Aorta (tissue), 5 donors: Measurements from ENCODE around the gene CCDC70. TPM values are rescaled to one million over a fixed set of nuclear protein-coding genes. Genes with fewer than 3 reads are reported as not detected.

Experiments
- ATAC-seq: fragments of 200-7000 bp; cut with Tn5 transposase; one replicate; pipeline ENCODE4 v1.9.1; 2022; ENCODE audit warnings: moderate library complexity; ENCODE audit not compliant: low FRiP score
- DNase-seq, 2 donors: peaks; one replicate each; pipeline ENCODE4 v3.0.0-alpha.2; 2020
- H3K27ac ChIP-seq, 2 donors: one replicate each; pipeline ENCODE4 v1.5.1; 2013; ENCODE audit warnings: low read length in 2 of 2, mild to moderate bottlenecking in 2 of 2, moderate library complexity in 2 of 2, control low read depth in 1 of 2, inconsistent platforms in 1 of 2, low read depth in 1 of 2
- H3K27me3 ChIP-seq, 2 donors: one replicate each; pipeline ENCODE4 v1.6.1; 2013; ENCODE audit warnings: control low read depth in 1 of 2, low read length in 1 of 2, mild to moderate bottlenecking in 1 of 2, moderate library complexity in 1 of 2; ENCODE audit not compliant: insufficient read depth in 2 of 2, control insufficient read depth in 1 of 2
- H3K36me3 ChIP-seq, 2 donors: one replicate each; pipeline ENCODE4 v1.6.1; 2013; ENCODE audit warnings: control low read depth in 1 of 2, low read length in 1 of 2, mild to moderate bottlenecking in 1 of 2; ENCODE audit not compliant: insufficient read depth in 2 of 2, control insufficient read depth in 1 of 2
- H3K4me1 ChIP-seq, 2 donors: one replicate each; pipeline ENCODE4 v1.6.1; 2013; ENCODE audit warnings: low read length in 2 of 2, control low read depth in 1 of 2, mild to moderate bottlenecking in 1 of 2, moderate library complexity in 1 of 2; ENCODE audit not compliant: insufficient read depth in 2 of 2, control insufficient read depth in 1 of 2
- H3K4me3 ChIP-seq, 2 donors: one replicate each; pipeline ENCODE4 v1.5.1; 2013; ENCODE audit warnings: low read length in 2 of 2, control low read depth in 1 of 2, mild to moderate bottlenecking in 1 of 2
- H3K9me3 ChIP-seq: one replicate; pipeline ENCODE4 v1.6.1; 2013; ENCODE audit warnings: mild to moderate bottlenecking, low read length; ENCODE audit not compliant: control insufficient read depth
- WGBS, 2 donors: extraction: QIAGEN DNeasy Blood & Tissue Kit; methylation state at CpG; one replicate each; pipeline ENCODE4 v1.1.7; 2013; 5-methylcytosine and 5-hydroxymethylcytosine counted together
- intact Hi-C, 2 donors: fragments of 100-400 bp; cut with DNase I; formaldehyde crosslinking; loops; one replicate each; pipeline versions ENCODE4 v1.14.2 to v1.15.0; 2022
- polyA plus RNA-seq, 2 donors: library from polyadenylated mRNA; stranded (reverse); fragments of 200-250 nt; gene quantifications; one replicate each; pipeline ENCODE4 v1.2.3, GENCODE V29; 2013
- total RNA-seq, 2 donors: library from RNA; stranded (reverse); fragmentation: NEBNext Ultra II Directional; extraction: Animal tissue kit (Norgen Biotek cat#: 25700); gene quantifications; one replicate each; pipeline ENCODE4 v1.2.1, GENCODE V29; 2021
- donor health status: healthy with polysubstance abuse.
- donor health status: Bipolar disorder and iron deficiency.
- donor health status: DM: no; HTN: no; CAD: no.
- donor health status: DM: no; HTN: no; CAD: no.
- donor health status: DM: yes; HTN: yes; CAD: no.

The CCDC70 gene
- total and polyA plus RNA-seq, 4 donors, result not detected

DNA sequence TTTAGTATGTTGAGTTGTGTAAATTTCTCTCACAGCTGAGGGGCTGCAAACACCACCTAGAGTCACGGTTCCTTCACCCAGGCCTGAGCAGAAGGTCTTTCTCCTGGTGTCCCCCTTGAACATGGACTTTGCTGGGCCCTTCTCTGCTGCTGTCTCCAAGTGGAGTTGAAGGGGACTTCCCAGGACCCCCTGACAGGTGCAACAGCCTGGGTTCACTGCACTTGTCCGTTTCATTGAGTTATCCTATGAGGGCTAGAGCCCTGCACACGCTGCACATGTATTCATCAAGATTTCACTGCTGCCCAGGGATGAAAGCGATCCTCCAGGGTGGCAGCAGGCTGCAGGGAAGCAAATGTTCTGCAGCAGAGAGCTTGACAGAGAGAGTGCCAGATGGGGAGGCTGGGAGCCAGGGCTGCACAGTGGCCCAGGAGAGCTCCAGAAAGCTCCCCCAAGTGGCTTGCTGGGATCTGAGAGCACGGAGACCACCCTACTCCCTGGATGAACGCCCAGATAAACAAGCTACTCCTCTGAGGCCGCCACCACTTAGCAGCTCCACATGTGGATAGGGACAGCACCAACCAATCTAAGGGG is 27.1 kb upstream of the CCDC70 start:
- DNase-seq (no peak), ATAC-seq (no peak)
- 59 to 61% methylated on average over 7 of the region's 7 CpGs for WGBS, 2 donors
- intact Hi-C loops, result no loop called here
- no peaks in the 10 kb centered on the region for H3K27me3 ChIP-seq
- H3K4me3 ChIP-seq, result no peak overlapping the region
- no peaks in the 10 kb centered on the region for H3K36me3 ChIP-seq
- H3K4me1 ChIP-seq, result no peaks in the 10 kb centered on the region
- no peak overlapping the region for H3K27ac ChIP-seq
- no peaks in the 10 kb centered on the region for H3K9me3 ChIP-seq

DNA sequence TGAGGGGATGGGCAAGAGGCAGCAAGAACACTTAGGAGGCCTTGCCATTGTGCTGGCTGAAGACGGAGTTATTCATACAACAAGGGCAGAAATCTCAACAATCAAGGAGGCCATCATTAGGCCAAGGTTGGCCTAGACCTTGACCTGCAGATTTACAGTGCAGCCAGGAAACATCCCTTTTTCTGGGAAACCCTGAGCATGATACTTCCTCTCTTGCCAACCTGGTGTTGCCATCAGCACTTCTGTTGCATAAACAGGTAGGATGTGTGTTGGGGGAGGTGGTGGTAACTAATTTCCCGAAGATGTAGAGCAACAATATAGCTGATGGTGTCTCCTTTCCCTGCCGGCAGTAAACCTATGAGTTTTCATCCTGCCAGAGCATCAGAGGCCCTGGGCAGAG is 24.8 kb upstream of the CCDC70 start:
- intact Hi-C loops, result no loop called here
- H3K27ac ChIP-seq, result no peak overlapping the region
- H3K36me3 ChIP-seq, result no peaks in the 10 kb centered on the region
- no peak for ATAC-seq
- no peak for DNase-seq
- WGBS, 2 donors, result 94 to 95% methylated on average over 3 of the region's 3 CpGs
- H3K4me1 ChIP-seq, result no peaks in the 10 kb centered on the region
- H3K27me3 ChIP-seq, result no peaks in the 10 kb centered on the region
- H3K4me3 ChIP-seq, result no peak overlapping the region
- H3K9me3 ChIP-seq, result no peaks in the 10 kb centered on the region

DNA sequence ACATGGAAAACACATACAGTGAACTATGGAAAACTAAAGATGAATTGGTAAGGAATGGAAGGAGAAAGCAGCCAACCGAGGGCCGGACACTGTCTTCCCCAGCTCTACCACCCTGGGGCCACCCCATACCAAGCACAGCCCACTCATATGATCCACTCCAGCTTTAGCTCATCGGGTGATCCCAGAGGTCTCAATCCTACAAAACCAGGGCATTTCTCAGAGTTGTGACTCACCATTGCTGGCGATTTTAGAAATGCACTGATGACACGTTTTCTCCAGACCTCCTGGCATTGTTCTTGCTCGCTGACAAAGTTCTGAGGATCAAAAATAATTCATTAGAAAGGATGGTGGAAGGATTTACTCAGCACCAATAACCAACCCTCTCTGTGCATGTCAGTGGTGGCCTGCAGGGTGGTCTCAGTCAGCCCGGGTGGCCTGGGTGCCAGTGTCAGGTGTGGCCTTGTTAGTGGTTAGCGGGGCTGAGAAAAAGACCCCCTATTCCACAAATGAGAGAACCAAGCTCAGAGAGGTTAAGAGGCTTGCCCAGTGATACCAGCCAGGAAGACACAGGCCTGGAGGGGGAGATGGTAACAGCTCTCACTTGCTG is 23.4 kb upstream of the CCDC70 start:
- no peak for ATAC-seq
- Histone ChIP-seq H3K9me3 (no peaks in the 10 kb centered on the region), H3K27ac (no peak overlapping the region), H3K36me3 (no peaks in the 10 kb centered on the region), H3K27me3 (no peaks in the 10 kb centered on the region), H3K4me1 (no peaks in the 10 kb centered on the region), H3K4me3 (no peak overlapping the region)
- DNase-seq, result no peak
- 74 to 79% methylated on average over 8 of the region's 8 CpGs for WGBS, 2 donors
- intact Hi-C loops, result no loop called here

DNA sequence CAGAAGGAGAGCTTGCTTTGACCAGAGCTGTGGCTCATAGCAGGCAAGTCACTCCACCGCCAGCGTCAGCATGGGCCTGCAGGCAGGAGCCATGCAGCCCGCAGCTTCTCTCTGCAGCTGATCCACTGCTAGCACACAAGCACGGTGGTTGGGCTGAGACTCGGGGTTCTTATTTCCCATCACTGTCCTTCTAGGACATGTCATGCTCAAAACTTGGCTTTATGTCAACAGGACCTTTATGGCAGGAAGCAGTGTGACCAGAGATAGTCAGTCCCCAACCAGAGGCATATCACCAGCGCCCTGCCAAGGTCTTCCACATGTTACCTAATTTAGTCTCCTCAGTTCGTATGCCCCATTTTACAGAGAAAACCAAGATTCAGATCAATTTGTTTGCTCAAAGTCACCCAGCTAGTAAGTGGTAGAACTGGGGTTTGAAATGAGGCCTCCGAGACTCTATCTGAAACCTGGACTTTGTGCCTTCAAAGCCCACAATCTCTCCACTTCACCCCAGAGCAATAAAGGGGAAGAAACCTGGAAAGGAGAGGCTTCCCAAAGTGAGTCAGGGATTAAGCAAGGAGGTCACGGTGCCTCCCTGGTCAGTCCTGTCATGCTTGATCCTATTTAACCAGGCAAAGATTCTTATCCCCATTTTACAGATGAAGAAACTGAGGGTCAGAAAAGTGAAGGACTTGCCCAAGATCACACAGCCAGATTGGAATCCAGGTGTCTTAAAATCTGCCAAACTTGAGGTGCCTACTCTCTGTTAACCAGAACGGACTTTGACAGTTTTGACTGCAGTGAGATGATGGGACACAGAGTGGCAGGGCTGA is 21.8 kb upstream of the CCDC70 start:
- no peaks in the 10 kb centered on the region for H3K27me3 ChIP-seq
- no peaks in the 10 kb centered on the region for H3K4me1 ChIP-seq
- H3K36me3 ChIP-seq, result no peaks in the 10 kb centered on the region
- DNase-seq (no peak), ATAC-seq (no peak)
- no peak overlapping the region for H3K27ac ChIP-seq
- no peak overlapping the region for H3K4me3 ChIP-seq
- intact Hi-C loops, result loop anchor here in 1 of 2 donors (10.0 kb wide), 1 partner anchor 285 kb away; the partner anchor contains the start of gene NEK5
- 91% methylated on average over 10 of the region's 10 CpGs for WGBS, 2 donors
- no peaks in the 10 kb centered on the region for H3K9me3 ChIP-seq

DNA sequence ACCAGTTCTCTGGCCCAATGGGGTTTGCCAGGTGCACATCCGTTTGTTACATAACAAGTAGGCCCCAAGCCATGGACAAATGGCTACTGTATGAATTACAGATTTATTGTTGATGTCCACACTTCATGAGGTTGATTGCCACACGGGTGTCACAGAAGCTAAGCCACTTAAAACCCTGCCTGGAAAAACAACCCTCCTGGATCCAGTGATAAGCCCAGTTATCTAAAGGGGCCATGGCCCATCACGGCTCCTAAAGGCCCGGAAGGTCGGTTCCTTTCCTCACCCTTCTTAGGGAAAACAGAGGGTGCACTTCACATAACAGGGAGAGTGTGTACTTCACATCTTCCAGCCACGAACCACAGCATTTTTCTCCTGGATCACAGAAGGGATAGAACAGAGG is 20.9 kb upstream of the CCDC70 start:
- H3K36me3 ChIP-seq, result no peaks in the 10 kb centered on the region

DNA sequence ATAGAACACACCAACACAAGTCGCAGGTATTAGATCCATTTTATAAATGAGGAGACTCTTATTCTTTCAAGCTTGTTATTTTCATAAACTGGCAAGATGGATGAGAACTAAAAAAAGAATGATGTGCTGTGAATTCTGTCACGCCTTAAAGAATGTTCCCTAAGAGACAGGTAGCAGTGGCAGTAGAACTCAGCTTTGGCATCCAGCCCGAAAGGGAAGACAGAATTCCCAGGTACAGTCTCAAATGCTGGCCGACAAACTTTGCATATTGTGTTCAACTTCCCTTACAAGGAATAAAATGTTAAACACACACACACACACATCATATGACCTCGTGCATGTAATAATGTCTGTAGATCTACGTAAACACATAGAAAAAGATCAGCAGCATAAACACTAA is 20.0 kb upstream of the CCDC70 start:
- H3K4me3 ChIP-seq, result no peak overlapping the region
- H3K27me3 ChIP-seq, result no peaks in the 10 kb centered on the region
- no peaks in the 10 kb centered on the region for H3K9me3 ChIP-seq
- DNase-seq (no peak), ATAC-seq (no peak)
- H3K27ac ChIP-seq, result no peak overlapping the region
- H3K36me3 ChIP-seq, result no peaks in the 10 kb centered on the region
- 67 to 69% methylated on average over 6 of the region's 6 CpGs for WGBS, 2 donors
- intact Hi-C loops, result loop anchor here in 1 of 2 donors (10.0 kb wide), 1 partner anchor 283 kb away; the partner anchor contains the start of gene NEK5
- H3K4me1 ChIP-seq, result no peaks in the 10 kb centered on the region

More for the DNA sequence above, 20.9 kb upstream of the CCDC70 start:
- Histone ChIP-seq H3K27me3 (no peaks in the 10 kb centered on the region), H3K27ac (no peak overlapping the region), H3K4me3 (no peak overlapping the region), H3K4me1 (no peaks in the 10 kb centered on the region), H3K9me3 (no peaks in the 10 kb centered on the region)
- intact Hi-C loops, result loop anchor here in 1 of 2 donors (10.0 kb wide), 1 partner anchor 284 kb away; the partner anchor contains the start of gene NEK5
- ATAC-seq (no peak), DNase-seq (no peak)
- WGBS, 2 donors, result 90 to 91% methylated on average over 6 of the region's 6 CpGs

DNA sequence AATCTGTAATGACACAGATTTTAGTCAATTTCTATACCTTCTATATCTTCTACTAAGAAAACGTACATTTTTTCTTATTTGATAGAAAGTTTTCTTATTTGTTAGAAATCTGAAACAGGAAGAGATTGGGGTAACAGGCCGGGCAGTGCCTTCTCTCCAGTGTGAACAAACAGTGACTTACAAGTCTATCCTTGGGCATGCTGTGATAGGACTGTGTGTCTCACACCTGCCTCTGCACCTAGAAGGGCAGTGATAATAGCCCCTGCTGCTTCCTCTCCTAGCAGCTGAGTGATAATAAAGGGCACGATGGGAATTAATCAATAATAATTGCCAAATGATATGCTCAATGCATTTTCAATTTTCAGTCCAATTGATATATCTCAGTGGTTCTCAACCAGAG is 18.2 kb upstream of the CCDC70 start:
- Histone ChIP-seq H3K27ac (no peak overlapping the region), H3K9me3 (no peaks in the 10 kb centered on the region), H3K36me3 (no peaks in the 10 kb centered on the region), H3K4me3 (no peak overlapping the region), H3K4me1 (peaks cover 0 to 1% of the 10 kb centered on the region in 2 donors), H3K27me3 (no peaks in the 10 kb centered on the region)
- no peak for ATAC-seq
- 72 to 84% methylated on average over 3 of the region's 3 CpGs for WGBS, 2 donors
- intact Hi-C loops, result loop anchor here in 1 of 2 donors (10.0 kb wide), 1 partner anchor 281 kb away; the partner anchor contains the start of gene NEK5
- DNase-seq, result no peak

DNA sequence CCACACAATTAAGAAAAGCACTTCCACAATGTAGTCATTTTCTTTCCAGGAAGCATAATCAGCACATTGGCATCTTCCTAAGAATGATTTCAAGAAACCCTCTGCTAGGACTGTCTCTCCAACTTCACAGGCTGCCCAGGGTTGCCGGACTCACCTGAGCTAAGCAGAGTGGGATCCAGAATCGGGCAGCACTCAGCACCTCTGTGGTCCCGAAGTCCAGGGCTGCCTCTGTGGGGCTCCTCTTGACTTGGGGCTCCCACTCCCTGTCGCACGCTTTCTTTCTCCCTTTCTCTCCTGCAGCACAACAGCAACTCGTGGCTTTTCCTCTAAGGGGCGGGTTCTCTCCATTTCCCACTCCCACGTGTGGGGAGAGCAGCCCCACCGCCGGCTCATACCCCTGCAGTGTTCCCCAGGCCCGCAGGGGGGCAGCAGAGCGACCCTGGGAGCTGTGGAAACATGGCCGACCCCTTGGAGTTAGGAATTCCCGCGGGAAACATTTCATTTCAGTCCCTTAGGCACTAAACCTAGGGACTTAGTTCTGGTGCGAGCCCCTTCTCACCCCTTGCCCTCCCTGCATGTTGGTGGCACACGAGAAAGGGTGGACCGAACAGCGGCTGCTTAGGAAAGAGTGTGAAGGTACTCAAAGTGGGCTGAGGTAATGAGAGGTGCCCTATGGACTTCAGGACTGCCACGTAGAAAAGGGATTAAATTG is 16.8 kb upstream of the CCDC70 start, which contains the start of gene TMEM272:
TMEM272 (minus strand) TSS at position 316 of the 712 bp plus-strand sequence. CDS start 6,647 bp downstream, outside the sequence.
- ATAC-seq (peak; percentile 70), DNase-seq (peak; percentile 64 to 83)
- Histone ChIP-seq H3K4me3 (no peak within 1 kb of the TSS), H3K36me3 (no peaks in the 10 kb centered on the region), H3K27ac (no peak within 1 kb of the TSS), H3K9me3 (no peaks in the 10 kb centered on the region), H3K27me3 (no peaks in the 10 kb centered on the region), H3K4me1 (peaks cover 0 to 2% of the 10 kb centered on the region in 2 donors)
- intact Hi-C loops, result loop anchor here in 1 of 2 donors (10.0 kb wide), 1 partner anchor 280 kb away; the partner anchor contains the start of gene NEK5
- WGBS, 2 donors, result 36 to 40% methylated on average over 20 of the region's 20 CpGs
